A673 (cell line): Measurements from ENCODE around the gene SHISA8. TPM values are rescaled to one million over a fixed set of nuclear protein-coding genes. Genes with fewer than 3 reads are reported as not detected.

Experiments used
- BruUV-seq: library from RNA; stranded (reverse); fragments of 400-500 nt; replicated peaks from 2 replicates; lab custom pipeline; 2021; lab: Mats Ljungman, UMichigan
- CTCF ChIA-PET: fragments of 300-600 bp; sonication (Branson Sonifier 250); formaldehyde crosslinking; loops from one replicate; lab custom pipeline; 2022; ENCODE audit warnings: antibody characterized with exemption; lab: Charles Lee
- POLR2A ChIA-PET: fragments of 300-600 bp; sonication (Branson Sonifier 250); formaldehyde crosslinking; loops from one replicate; lab custom pipeline; 2022; ENCODE audit warnings: antibody characterized with exemption; ENCODE audit not compliant: low non-redundant PET; lab: Charles Lee
- DNase-seq: peaks from one replicate; pipeline ENCODE4 v3.0.0-alpha.2; 2015; ENCODE audit warnings: low spot score
- H3K27ac ChIP-seq: fragments of 200-600 bp; sonication (generic); 2 replicates; pipeline ENCODE4 v1.5.1; 2016; ENCODE audit warnings: mixed run types, low read depth, mild to moderate bottlenecking, mixed read lengths, antibody characterized with exemption, low read length; ENCODE audit not compliant: poor library complexity, severe bottlenecking
- H3K27me3 ChIP-seq: fragments of 200-600 bp; sonication (generic); replicated peaks from 2 replicates; pipeline ENCODE4 v1.6.1; 2017; ENCODE audit warnings: mixed run types, low read depth, mild to moderate bottlenecking, mixed read lengths, antibody characterized with exemption, low read length; ENCODE audit not compliant: insufficient read depth, poor library complexity
- H3K36me3 ChIP-seq: fragments of 200-600 bp; sonication (generic); 2 replicates; pipeline ENCODE4 v1.6.1; 2016; ENCODE audit warnings: mixed run types, mild to moderate bottlenecking, mixed read lengths, antibody characterized with exemption, low read length; ENCODE audit not compliant: insufficient read depth, poor library complexity, severe bottlenecking
- H3K4me1 ChIP-seq: fragments of 200-600 bp; sonication (generic); 2 replicates; pipeline ENCODE4 v1.6.1; 2017; ENCODE audit warnings: mixed run types, mild to moderate bottlenecking, mixed read lengths, antibody characterized with exemption, low read length; ENCODE audit not compliant: insufficient read depth, poor library complexity, severe bottlenecking
- H3K4me3 ChIP-seq: fragments of 200-600 bp; sonication (generic); 2 replicates; pipeline ENCODE4 v1.5.1; 2016; ENCODE audit warnings: low read depth, mixed run types, mild to moderate bottlenecking, mixed read lengths, low read length; ENCODE audit not compliant: poor library complexity, severe bottlenecking
- H3K9me3 ChIP-seq: fragments of 200-600 bp; sonication (generic); 2 replicates; pipeline ENCODE4 v1.6.1; 2016; ENCODE audit warnings: mixed run types, low read depth, mild to moderate bottlenecking, mixed read lengths, antibody characterized with exemption, low read length; ENCODE audit not compliant: poor library complexity, severe bottlenecking
- CTCF ChIP-seq: fragments of 300-800, 200-600 bp; sonication (generic); conservative IDR thresholded peaks from 2 replicates; pipeline ENCODE4 v1.5.1; 2017; ENCODE audit warnings: low read depth, mild to moderate bottlenecking, antibody characterized with exemption, low read length, moderate library complexity, mixed read lengths
- EZH2 ChIP-seq: fragments of 200-600 bp; sonication (generic); IDR thresholded peaks from 2 replicates; pipeline ENCODE4 v1.6.1; 2017; ENCODE audit warnings: borderline replicate concordance, low read depth, mild to moderate bottlenecking, mixed read lengths, antibody characterized with exemption, low read length; ENCODE audit not compliant: poor library complexity, severe bottlenecking
- intact Hi-C: fragments of 100-400 bp; cut with micrococcal nuclease; formaldehyde crosslinking; loops from one replicate; pipeline ENCODE4 v1.10.0; 2022; ENCODE audit not compliant: unreplicated experiment
- microRNA-seq: library from miRNA; unstranded; fragments of <30 nt; microRNA quantifications from one replicate; pipeline ENCODE4 v1.2.0, GENCODE V29; 2021
- total RNA-seq: library from RNA; stranded (reverse); gene quantifications from 2 replicates; pipeline ENCODE4 v1.2.3, GENCODE V29; 2021

Gene SHISA8
- total RNA-seq, 1 experiment from 2014 or later = 1.4 TPM

DNA sequence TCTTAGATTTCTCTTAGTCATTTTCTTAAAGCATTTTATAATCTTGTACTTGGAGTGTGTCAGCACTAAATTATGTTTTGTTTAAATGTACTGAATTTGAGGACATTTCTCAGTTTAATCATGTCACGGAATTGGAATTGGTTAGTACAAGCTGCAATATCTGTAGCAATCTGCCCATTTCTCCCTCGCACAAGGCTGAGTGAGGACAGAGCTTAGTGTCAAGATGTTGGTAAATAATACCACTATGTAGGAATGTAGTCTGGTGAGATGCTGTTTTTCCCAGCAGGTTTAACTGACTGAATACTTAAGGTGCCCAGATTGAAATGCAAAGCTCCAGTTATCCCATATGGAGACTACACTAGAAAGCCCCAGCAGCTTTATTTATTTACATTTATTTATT lies 51.4 kb downstream of the SHISA8 start:
- ChIA-PET CTCF (no interaction called here), POLR2A (no interaction called here)
- BruUV-seq = no TSS peak
- Histone ChIP-seq H3K27me3 (no peaks in the 10 kb centered on the region), H3K4me1 (peaks cover 26% of the 10 kb centered on the region), H3K27ac (peak overlapping the region; percentile 72), H3K36me3 (peaks cover 30% of the 10 kb centered on the region), H3K4me3 (no peak overlapping the region), H3K9me3 (no peaks in the 10 kb centered on the region)
- no peak for DNase-seq
- intact Hi-C loops = no loop called here
- TF ChIP-seq CTCF (no peak), EZH2 (no peak)

- Histone ChIP-seq H3K9me3 (no peaks in the 10 kb centered on the region), H3K4me3 (no peak overlapping the region), H3K36me3 (peaks cover 22% of the 10 kb centered on the region), H3K4me1 (peaks cover 26% of the 10 kb centered on the region), H3K27ac (peak overlapping the region; percentile 72), H3K27me3 (no peaks in the 10 kb centered on the region)
- ChIA-PET POLR2A (interaction anchor here (0.7 kb wide), 1 partner anchor 75 kb away, joined by 4 read pairs; no protein-coding TSS in a partner anchor), CTCF (interaction anchor here (0.8 kb wide), 1 partner anchor 166 kb away, joined by 4 read pairs; no protein-coding TSS in a partner anchor)
- no TSS peak for BruUV-seq
- intact Hi-C loops = no loop called here
- TF ChIP-seq EZH2 (no peak), CTCF (no peak)
- DNase-seq = no peak
Observed at GRCh38 chr22:41862530-41863266, 52.2 kb downstream of the SHISA8 start.

DNA sequence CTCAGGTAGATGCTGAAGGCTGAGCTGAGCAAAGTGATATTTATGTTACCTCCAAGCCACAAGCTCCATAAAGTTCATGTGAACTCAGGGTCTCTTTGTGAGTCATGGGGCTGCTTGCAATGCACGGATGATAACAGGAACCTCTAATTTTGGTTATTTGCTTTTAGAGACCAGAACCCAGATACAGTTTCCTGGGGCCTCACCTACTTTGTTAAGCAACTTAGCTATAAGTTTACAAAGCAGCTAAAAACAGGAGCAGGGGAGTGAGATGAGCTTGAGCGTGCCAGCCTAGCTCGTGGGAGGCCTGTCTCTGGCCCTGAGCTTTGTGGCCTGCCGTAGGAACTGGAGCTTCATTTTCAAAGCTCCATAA lies 52.7 kb downstream of the SHISA8 start:
- POLR2A ChIA-PET = interaction anchor here (0.7 kb wide), 1 partner anchor 74 kb away, joined by 4 read pairs; no protein-coding TSS in a partner anchor
- no peak overlapping the region for H3K4me3 ChIP-seq
- no TSS peak for BruUV-seq
- CTCF ChIA-PET = interaction anchor here (0.8 kb wide), 1 partner anchor 165 kb away, joined by 4 read pairs; no protein-coding TSS in a partner anchor
- no peaks in the 10 kb centered on the region for H3K27me3 ChIP-seq
- H3K4me1 ChIP-seq = peaks cover 30% of the 10 kb centered on the region
- TF ChIP-seq CTCF (no peak), EZH2 (no peak)
- intact Hi-C loops = no loop called here
- peaks cover 19% of the 10 kb centered on the region for H3K36me3 ChIP-seq
- DNase-seq = no peak
- no peaks in the 10 kb centered on the region for H3K9me3 ChIP-seq
- peak overlapping the region; percentile 72 for H3K27ac ChIP-seq

Small RNA genes lying within 50 kb of the gene (microRNA-seq; reads per million reads assigned to microRNA genes)
- 327 reads per million, percentile 73 among the genes with 10 or more reads in this experiment for gene MIR33A

Other genes starting within 250 kb of the SHISA8 start
- gene SNU13, start 226.2 kb downstream of the SHISA8 start, total RNA-seq = 216 and 223 TPM in 2 replicates
- gene MEI1, start 215.6 kb downstream of the SHISA8 start, total RNA-seq = 0.09 and 0.24 TPM in 2 replicates
- 25.9 and 27.4 TPM in 2 replicates for gene CCDC134, start 114.4 kb downstream of the SHISA8 start, total RNA-seq
- gene SREBF2, start 82.0 kb downstream of the SHISA8 start, total RNA-seq = 141 and 162 TPM in 2 replicates
- 6.6 and 8.0 TPM in 2 replicates for gene TNFRSF13C, start 11.7 kb upstream of the SHISA8 start, total RNA-seq
- gene CENPM, start 32.1 kb upstream of the SHISA8 start, total RNA-seq = 62.1 and 67.2 TPM in 2 replicates
- 3.6 and 4.6 TPM in 2 replicates for gene SEPTIN3, start 54.4 kb upstream of the SHISA8 start, total RNA-seq
- gene WBP2NL, start 83.7 kb upstream of the SHISA8 start, total RNA-seq = 0.24 TPM in 1 of 2 replicates, not detected in the other
- gene NAGA, start 155.7 kb upstream of the SHISA8 start, total RNA-seq = 17.7 and 18.4 TPM in 2 replicates
- gene PHETA2, start 159.2 kb upstream of the SHISA8 start, total RNA-seq = 0.70 and 0.97 TPM in 2 replicates
- gene SMDT1, start 164.6 kb upstream of the SHISA8 start, total RNA-seq = 61.8 and 62.6 TPM in 2 replicates
- 138 and 166 TPM in 2 replicates for gene NDUFA6, start 175.7 kb upstream of the SHISA8 start, total RNA-seq
- 2.4 and 2.8 TPM in 2 replicates for gene CYP2D6, start 215.7 kb upstream of the SHISA8 start, total RNA-seq